Limb (tissue), 2 donors: ENCODE measurements around the gene SNTB2.

ENCODE experiments used
- DNase-seq, 2 donors: peaks; one replicate each; pipeline ENCODE4 v3.0.0-alpha.2; 2016; ENCODE audit errors: extremely low spot score in 2 of 2

Gene SNTB2

GRCh38 chr16:69338557-69339288 lies 151.8 kb downstream of the SNTB2 start:
- no peak for DNase-seq

- peak; percentile 95 to 99 for DNase-seq
Observed at GRCh38 chr16:69339289-69340094, 152.5 kb downstream of the SNTB2 start, which contains the start of the genes COG8 and NIP7. COG8 (minus strand) TSS chr16:69339564; CDS start chr16:69339552, 12 bp downstream. NIP7 (plus strand) TSS chr16:69339772; CDS start chr16:69339830, 58 bp downstream.

- DNase-seq: no peak
Observed at GRCh38 chr16:69340095-69340644, 153.2 kb downstream of the SNTB2 start.

- no peak for DNase-seq
Observed at GRCh38 chr16:69344171-69344570, 157.2 kb downstream of the SNTB2 start.

- DNase-seq: no peak
Observed at GRCh38 chr16:69345923-69346322, 159.0 kb downstream of the SNTB2 start.

- no peak for DNase-seq
Observed at GRCh38 chr16:69346683-69347082, 159.7 kb downstream of the SNTB2 start.

- no peak for DNase-seq
Observed at GRCh38 chr16:69348222-69348621, 161.3 kb downstream of the SNTB2 start.

- DNase-seq: no peak
Observed at GRCh38 chr16:69349536-69349935, 162.6 kb downstream of the SNTB2 start.

- DNase-seq: no peak
Observed at GRCh38 chr16:69350536-69351133, 163.7 kb downstream of the SNTB2 start.

- no peak for DNase-seq
Observed at GRCh38 chr16:69351309-69352027, 164.5 kb downstream of the SNTB2 start, which contains the start of gene TMED6. TMED6 (minus strand) TSS chr16:69351786; CDS start chr16:69351753, 33 bp downstream.
